GM12873 (cell line): ENCODE results near the gene AQP5.

Experiments used
- CTCF ChIP-seq: IDR thresholded peaks from 2 replicates; pipeline ENCODE4 v1.5.1; 2012; ENCODE audit warnings: low read depth, mild to moderate bottlenecking, moderate library complexity, low read length, control low read depth; ENCODE audit not compliant: insufficient read depth; ENCODE audit errors: missing control alignments

The AQP5 gene

GRCh38 chr12:49961111-49961922 is at the start of gene AQP5:
TSS of gene AQP5 (plus strand) at chr12:49961872. CDS start at chr12:49962018, 146 bp downstream.
- TF ChIP-seq CTCF: no peak

- TF ChIP-seq CTCF: no peak
These were observed 49.1 kb upstream of the AQP5 start for GRCh38 chr12:49912345-49913255.

GRCh38 chr12:49916129-49916919 is 45.3 kb upstream of the AQP5 start:
- no peak for TF ChIP-seq CTCF

- TF ChIP-seq CTCF: no peak
These were observed 44.4 kb upstream of the AQP5 start for GRCh38 chr12:49917166-49917787.

- TF ChIP-seq CTCF: no peak
These were observed 43.9 kb upstream of the AQP5 start for GRCh38 chr12:49917788-49918173.

- no peak for TF ChIP-seq CTCF
These were observed 41.3 kb upstream of the AQP5 start for GRCh38 chr12:49920241-49920914.
